Endothelial cell of hepatic sinusoid (primary cell): ENCODE results near the gene EIF4E.
"Not testable (repeated sequence)": the region's sequence is repeated elsewhere in the genome, so short reads cannot be mapped to it uniquely, and the experiment has no call there.

ENCODE experiments used
- in situ Hi-C: cut with HindIII; loops from 2 replicates; pipeline ENCODE4 v1.10.0; 2017; ENCODE audit warnings: low sequenced_read_pairs

EIF4E gene

GRCh38 chr4:98880884-98881283 is 48.0 kb downstream of the EIF4E start:
- in situ Hi-C loops: not testable (repeated sequence)

- in situ Hi-C loops: no loop called here
Measured at GRCh38 chr4:98879515-98879914, 49.4 kb downstream of the EIF4E start.

GRCh38 chr4:98873059-98873458 is 55.9 kb downstream of the EIF4E start:
- in situ Hi-C loops: no loop called here

GRCh38 chr4:98872120-98872906 is 56.6 kb downstream of the EIF4E start:
- in situ Hi-C loops: not testable (repeated sequence)

GRCh38 chr4:98867648-98868047 is 61.3 kb downstream of the EIF4E start:
- in situ Hi-C loops: no loop called here

GRCh38 chr4:98865059-98865458 is 63.9 kb downstream of the EIF4E start:
- in situ Hi-C loops: no loop called here

- in situ Hi-C loops: no loop called here
Measured at GRCh38 chr4:98864560-98864959, 64.4 kb downstream of the EIF4E start.

GRCh38 chr4:98862371-98862770 is 66.6 kb downstream of the EIF4E start:
- in situ Hi-C loops: no loop called here

GRCh38 chr4:98861100-98861884 is 67.6 kb downstream of the EIF4E start:
- in situ Hi-C loops: no loop called here

- in situ Hi-C loops: no loop called here
Measured at GRCh38 chr4:98851806-98852205, 77.1 kb downstream of the EIF4E start.

GRCh38 chr4:98850937-98851336 is 78.0 kb downstream of the EIF4E start:
- in situ Hi-C loops: no loop called here

- in situ Hi-C loops: no loop called here
Measured at GRCh38 chr4:98848448-98848847, 80.5 kb downstream of the EIF4E start.

GRCh38 chr4:98845960-98846359 is 83.0 kb downstream of the EIF4E start:
- in situ Hi-C loops: no loop called here

GRCh38 chr4:98842917-98843316 is 86.0 kb downstream of the EIF4E start:
- in situ Hi-C loops: not testable (repeated sequence)

GRCh38 chr4:98838977-98839618 is 89.8 kb downstream of the EIF4E start:
- in situ Hi-C loops: no loop called here

- in situ Hi-C loops: no loop called here
Measured at GRCh38 chr4:98838531-98838930, 90.4 kb downstream of the EIF4E start.

- in situ Hi-C loops: no loop called here
Measured at GRCh38 chr4:98833384-98833783, 95.5 kb downstream of the EIF4E start.

GRCh38 chr4:98831036-98831435 is 97.9 kb downstream of the EIF4E start:
- in situ Hi-C loops: not testable (repeated sequence)
